Vagina (tissue), 2 donors: ENCODE data around the gene PLA2G12A.

Experiments
- POLR2AphosphoS5 ChIP-seq, 2 donors: sonication (generic); formaldehyde crosslinking; IDR thresholded peaks; one replicate each; pipeline ENCODE4 v1.9.0; 2017; ENCODE audit warnings: antibody characterized with exemption in 2 of 2, mild to moderate bottlenecking in 2 of 2, low read depth in 1 of 2; ENCODE audit not compliant: insufficient read depth in 1 of 2
- TF ChIP-seq, protein P1 (sequence below), 3 experiments: fragments of 450-650 bp in 2 of 3; fragments of 200-600 bp in 1 of 3; sonication (generic) in 1 of 3; IDR thresholded peaks; one replicate each; pipeline ENCODE4 v1.5.1; 2017 to 2019; ENCODE audit warnings: antibody characterized with exemption in 3 of 3, mild to moderate bottlenecking in 2 of 3, moderate library complexity in 2 of 3

DNA sequence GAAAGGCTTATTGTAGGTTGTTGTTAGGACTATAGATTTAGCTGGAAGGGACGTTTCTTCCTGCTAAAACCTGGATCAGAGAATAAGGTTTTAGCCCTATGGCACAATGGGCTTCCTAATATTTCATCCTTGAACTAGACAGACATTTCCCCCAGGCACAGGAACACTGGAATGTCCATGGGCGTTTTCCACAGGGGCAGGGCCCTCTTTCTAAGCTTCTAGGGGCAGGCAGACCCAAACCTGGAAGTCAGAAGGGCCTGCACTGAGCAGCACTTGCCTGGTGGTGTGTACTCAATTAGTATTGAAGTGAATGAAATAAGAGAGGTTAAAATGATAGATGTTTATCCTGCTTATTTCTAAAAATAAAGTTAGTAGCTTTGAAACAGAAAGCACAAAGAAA lies 67.8 kb downstream of the PLA2G12A start:
- TF ChIP-seq, protein P1, sequence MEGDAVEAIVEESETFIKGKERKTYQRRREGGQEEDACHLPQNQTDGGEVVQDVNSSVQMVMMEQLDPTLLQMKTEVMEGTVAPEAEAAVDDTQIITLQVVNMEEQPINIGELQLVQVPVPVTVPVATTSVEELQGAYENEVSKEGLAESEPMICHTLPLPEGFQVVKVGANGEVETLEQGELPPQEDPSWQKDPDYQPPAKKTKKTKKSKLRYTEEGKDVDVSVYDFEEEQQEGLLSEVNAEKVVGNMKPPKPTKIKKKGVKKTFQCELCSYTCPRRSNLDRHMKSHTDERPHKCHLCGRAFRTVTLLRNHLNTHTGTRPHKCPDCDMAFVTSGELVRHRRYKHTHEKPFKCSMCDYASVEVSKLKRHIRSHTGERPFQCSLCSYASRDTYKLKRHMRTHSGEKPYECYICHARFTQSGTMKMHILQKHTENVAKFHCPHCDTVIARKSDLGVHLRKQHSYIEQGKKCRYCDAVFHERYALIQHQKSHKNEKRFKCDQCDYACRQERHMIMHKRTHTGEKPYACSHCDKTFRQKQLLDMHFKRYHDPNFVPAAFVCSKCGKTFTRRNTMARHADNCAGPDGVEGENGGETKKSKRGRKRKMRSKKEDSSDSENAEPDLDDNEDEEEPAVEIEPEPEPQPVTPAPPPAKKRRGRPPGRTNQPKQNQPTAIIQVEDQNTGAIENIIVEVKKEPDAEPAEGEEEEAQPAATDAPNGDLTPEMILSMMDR (IDR thresholded peaks at IDR 0.05) = no peak
- TF ChIP-seq POLR2AphosphoS5 (IDR thresholded peaks at IDR 0.05; ENCODE audit: insufficient read depth in 1 of 2, low read depth in 1 of 2) = no peak
